ENCODE measurements around the gene WWP2.
A peak's percentile ranks its signal among the peaks of the same experiment; 100 is the strongest.
"Not testable (repeated sequence)": the region's sequence is repeated elsewhere in the genome, so short reads cannot be mapped to it uniquely, and the experiment has no call there.

WWP2 gene

GRCh38 chr16:69798466-69798865, 36.3 kb downstream of the WWP2 start:
- Mint-ChIP-seq H3K27me3 (no peaks in the 10 kb centered on the region), H3K36me3 (ENCODE audit: low read depth) (peaks cover 7% of the 10 kb centered on the region), H3K4me3 (no peak overlapping the region), H3K27ac (no peak overlapping the region), H3K4me1 (no peaks in the 10 kb centered on the region), H3K9me3 (no peaks in the 10 kb centered on the region)
- ATAC-seq (no peak), DNase-seq (no peak)

DNA sequence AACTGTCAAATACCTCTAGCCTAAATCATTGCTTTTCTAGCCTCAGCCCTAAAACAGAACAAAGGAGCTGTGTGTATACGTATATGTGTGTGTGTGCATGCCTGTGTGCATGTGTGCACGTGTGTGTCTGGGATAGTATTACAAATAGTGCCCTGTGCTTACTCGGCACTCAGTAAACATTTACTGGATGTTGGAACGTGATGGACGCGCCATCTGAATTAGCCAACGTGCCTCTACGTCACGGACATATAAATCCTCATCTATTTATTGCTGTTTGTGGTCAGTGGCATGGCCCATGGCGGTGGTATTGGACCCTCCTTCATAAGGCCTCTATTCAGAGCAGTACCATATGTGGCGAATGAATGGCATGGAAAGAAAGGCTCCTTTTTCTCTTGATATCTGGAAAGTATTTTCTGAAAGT, 37.5 kb downstream of the WWP2 start:
- peaks cover 7% of the 10 kb centered on the region for H3K36me3 Mint-ChIP-seq (ENCODE audit: low read depth)

GRCh38 chr16:69804297-69804696, 42.2 kb downstream of the WWP2 start:
- H3K27ac Mint-ChIP-seq: no peak overlapping the region
- DNase-seq (no peak), ATAC-seq (no peak)
- peaks cover 5% of the 10 kb centered on the region for H3K36me3 Mint-ChIP-seq (ENCODE audit: low read depth)
- H3K4me1 Mint-ChIP-seq: no peaks in the 10 kb centered on the region
- H3K4me3 Mint-ChIP-seq: no peak overlapping the region
- no peaks in the 10 kb centered on the region for H3K27me3 Mint-ChIP-seq
- H3K9me3 Mint-ChIP-seq: no peaks in the 10 kb centered on the region

More for the DNA sequence above, 37.5 kb downstream of the WWP2 start:
- Mint-ChIP-seq H3K4me3 (no peak overlapping the region), H3K4me1 (no peaks in the 10 kb centered on the region), H3K27ac (no peak overlapping the region), H3K9me3 (no peaks in the 10 kb centered on the region), H3K27me3 (no peaks in the 10 kb centered on the region)
- DNase-seq: no peak
- ATAC-seq: no peak

GRCh38 chr16:69806776-69807175, 44.6 kb downstream of the WWP2 start:
- not testable (repeated sequence) for H3K27me3 Mint-ChIP-seq; ATAC-seq; DNase-seq; H3K9me3 Mint-ChIP-seq; H3K36me3 Mint-ChIP-seq (ENCODE audit: low read depth); H3K4me3 Mint-ChIP-seq; H3K4me1 Mint-ChIP-seq; H3K27ac Mint-ChIP-seq

DNA sequence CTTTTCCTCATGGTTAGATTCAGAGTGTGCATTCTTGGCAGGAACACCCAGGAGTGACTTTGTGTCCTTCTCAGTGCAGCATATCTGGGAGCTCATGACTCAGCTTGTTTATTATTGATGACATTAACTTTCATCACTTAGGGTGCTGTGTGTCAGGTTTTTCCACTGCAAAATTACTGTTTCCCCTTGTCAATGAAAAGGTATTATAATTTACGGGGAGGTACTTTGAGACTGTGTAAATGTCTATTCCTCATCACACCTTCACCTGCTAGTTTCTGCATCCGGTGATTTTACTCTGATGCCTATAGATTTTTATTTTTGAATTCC, 50.5 kb downstream of the WWP2 start:
- no peak overlapping the region for H3K27ac Mint-ChIP-seq
- no peaks in the 10 kb centered on the region for H3K9me3 Mint-ChIP-seq
- H3K4me3 Mint-ChIP-seq: no peak overlapping the region
- H3K36me3 Mint-ChIP-seq (ENCODE audit: low read depth): peaks cover 17% of the 10 kb centered on the region
- no peaks in the 10 kb centered on the region for H3K4me1 Mint-ChIP-seq
- ATAC-seq (no peak), DNase-seq (no peak)
- H3K27me3 Mint-ChIP-seq: no peaks in the 10 kb centered on the region

DNA sequence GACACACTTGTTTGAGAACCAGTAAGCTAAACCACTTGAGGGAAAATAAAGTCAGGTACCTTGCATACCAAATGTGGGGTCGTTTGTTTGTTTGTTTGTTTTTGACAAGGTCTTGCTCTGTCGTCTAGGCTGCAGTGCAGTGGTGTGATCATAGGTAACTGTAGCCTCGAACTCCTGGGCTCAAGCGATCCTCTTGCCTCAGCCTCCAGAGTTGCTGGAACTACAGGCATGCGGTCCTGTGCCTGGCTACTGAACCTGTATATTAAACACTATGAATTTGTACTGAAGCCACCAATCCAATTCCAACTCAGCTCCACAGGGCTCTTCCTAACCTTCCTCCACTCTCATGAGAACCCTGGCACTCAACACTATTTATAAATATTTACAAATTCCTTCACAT, 51.9 kb downstream of the WWP2 start:
- ATAC-seq (no peak), DNase-seq (no peak)
- Mint-ChIP-seq H3K4me3 (no peak overlapping the region), H3K9me3 (no peaks in the 10 kb centered on the region), H3K36me3 (ENCODE audit: low read depth) (peaks cover 27% of the 10 kb centered on the region), H3K27ac (no peak overlapping the region), H3K4me1 (no peaks in the 10 kb centered on the region), H3K27me3 (no peaks in the 10 kb centered on the region)

- Mint-ChIP-seq H3K27ac (no peak overlapping the region), H3K4me3 (no peak overlapping the region), H3K27me3 (no peaks in the 10 kb centered on the region), H3K9me3 (no peaks in the 10 kb centered on the region), H3K4me1 (no peaks in the 10 kb centered on the region), H3K36me3 (ENCODE audit: low read depth) (peaks cover 26% of the 10 kb centered on the region)
- ATAC-seq (no peak), DNase-seq (no peak)
Observed at GRCh38 chr16:69814561-69814960, 52.4 kb downstream of the WWP2 start.

GRCh38 chr16:69815216-69815883, 53.2 kb downstream of the WWP2 start:
- H3K36me3 Mint-ChIP-seq (ENCODE audit: low read depth): peaks cover 22% of the 10 kb centered on the region
- H3K27ac Mint-ChIP-seq, DNase-seq, H3K4me1 Mint-ChIP-seq, H3K9me3 Mint-ChIP-seq, ATAC-seq, H3K27me3 Mint-ChIP-seq, H3K4me3 Mint-ChIP-seq: not testable (repeated sequence)

DNA sequence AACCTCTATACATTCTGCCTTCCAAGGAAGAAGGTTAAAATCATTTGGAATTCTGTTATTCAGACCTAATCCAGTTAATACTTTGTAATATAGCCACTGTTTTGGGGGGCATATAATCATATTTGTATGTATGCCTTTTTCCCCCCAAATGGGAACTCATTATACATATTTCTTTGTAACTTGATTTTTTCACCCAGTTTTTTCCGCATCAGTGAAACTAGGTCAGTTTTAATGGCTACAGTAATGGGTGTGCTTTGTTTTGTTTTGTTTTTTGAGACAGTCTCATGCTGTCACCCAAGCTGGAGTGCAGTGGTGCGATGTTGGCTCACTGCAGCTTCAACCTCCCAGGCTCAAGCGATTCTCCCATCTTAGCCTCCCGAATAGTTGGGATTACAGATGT, 54.9 kb downstream of the WWP2 start:
- H3K36me3 Mint-ChIP-seq (ENCODE audit: low read depth): peaks cover 22% of the 10 kb centered on the region
- no peak overlapping the region for H3K27ac Mint-ChIP-seq
- no peak overlapping the region for H3K4me3 Mint-ChIP-seq
- no peaks in the 10 kb centered on the region for H3K27me3 Mint-ChIP-seq
- no peaks in the 10 kb centered on the region for H3K4me1 Mint-ChIP-seq
- H3K9me3 Mint-ChIP-seq: no peaks in the 10 kb centered on the region
- ATAC-seq (no peak), DNase-seq (no peak)

DNA sequence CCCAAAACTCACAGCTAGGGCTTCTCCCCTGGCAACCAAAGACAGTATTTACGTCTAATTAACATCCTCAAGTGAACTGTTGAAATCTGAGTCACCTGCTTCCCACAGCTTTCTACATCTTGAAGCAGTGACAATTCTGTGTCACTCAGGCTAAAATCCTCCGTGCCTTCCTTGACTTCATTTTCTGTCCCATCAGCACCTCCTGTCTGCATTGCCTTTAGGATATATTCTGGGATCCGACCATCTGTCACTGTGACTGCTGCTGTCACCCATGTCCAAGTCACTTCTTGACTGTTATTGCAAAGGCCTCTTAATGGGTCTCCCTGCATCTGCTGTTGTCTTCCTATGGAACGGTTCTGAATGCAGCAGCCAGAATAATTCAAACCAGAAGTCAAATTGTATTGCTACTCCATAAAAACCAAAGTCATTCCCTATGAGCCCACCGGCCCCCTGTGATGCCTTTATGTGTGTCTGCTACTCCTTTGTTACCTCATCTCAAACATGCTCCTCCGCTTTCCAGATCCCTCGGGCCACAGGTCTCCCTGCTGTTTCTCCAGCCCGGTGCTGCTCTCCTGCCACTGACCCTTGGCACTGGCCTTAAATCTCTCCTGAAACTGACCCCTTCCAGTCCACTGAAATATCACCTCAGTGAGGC, 56.9 kb downstream of the WWP2 start:
- Mint-ChIP-seq H3K27me3 (no peaks in the 10 kb centered on the region), H3K36me3 (ENCODE audit: low read depth) (peaks cover 20% of the 10 kb centered on the region), H3K4me3 (no peak overlapping the region), H3K4me1 (peaks cover 1% of the 10 kb centered on the region), H3K9me3 (no peaks in the 10 kb centered on the region), H3K27ac (no peak overlapping the region)
- ATAC-seq: no peak
- no peak for DNase-seq

DNA sequence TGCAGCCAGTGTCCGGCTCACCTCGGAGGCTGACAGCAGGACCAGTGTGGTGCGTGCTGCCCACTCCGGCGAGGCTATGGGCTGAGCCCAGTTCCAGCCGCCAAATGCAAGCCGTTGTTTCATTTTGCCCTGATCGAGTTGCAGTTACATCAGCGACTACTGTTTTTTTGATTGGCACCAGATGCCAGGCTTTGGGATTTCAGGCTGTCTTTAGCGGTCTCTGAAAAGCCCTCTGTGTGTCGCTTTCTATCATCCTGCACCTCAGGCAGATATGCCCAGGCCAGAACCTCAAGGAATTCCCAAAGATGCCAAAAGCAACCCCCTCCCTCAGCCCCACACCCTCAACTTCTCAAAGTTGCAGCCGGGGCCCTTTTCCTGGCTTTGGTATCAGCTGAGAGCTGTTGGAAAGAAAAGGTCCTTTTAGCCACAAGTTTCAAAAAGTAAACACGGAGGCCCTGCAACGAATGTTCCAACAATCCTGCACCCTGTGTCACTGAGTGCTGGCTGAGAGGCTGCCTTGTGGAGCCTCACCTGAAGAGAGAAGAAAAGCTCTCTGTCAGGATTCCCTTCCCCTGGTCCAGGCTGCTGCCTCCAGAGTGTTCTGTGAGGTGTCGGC, 58.9 kb downstream of the WWP2 start:
- no peak overlapping the region for H3K4me3 Mint-ChIP-seq

DNA sequence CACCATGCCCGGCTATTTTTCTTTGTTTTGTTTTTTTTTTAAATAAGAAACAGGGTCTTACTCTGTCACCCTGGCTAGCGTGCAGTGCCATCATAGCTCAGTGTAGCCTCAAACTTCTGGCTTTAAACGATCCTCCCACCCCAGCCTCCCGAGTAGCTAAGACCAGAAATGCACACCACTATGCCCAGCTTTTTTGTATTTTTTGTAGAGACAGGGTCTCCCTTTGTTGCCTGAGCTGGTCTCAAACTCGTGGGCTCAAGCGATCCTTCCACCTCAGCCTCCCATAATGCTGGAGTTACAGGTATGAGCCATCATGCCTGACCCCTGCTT, 59.7 kb downstream of the WWP2 start:
- H3K4me1 Mint-ChIP-seq: peaks cover 3% of the 10 kb centered on the region
- H3K9me3 Mint-ChIP-seq: no peaks in the 10 kb centered on the region
- no peak overlapping the region for H3K27ac Mint-ChIP-seq
- DNase-seq (no peak), ATAC-seq (no peak)
- no peaks in the 10 kb centered on the region for H3K27me3 Mint-ChIP-seq
- H3K4me3 Mint-ChIP-seq: no peak overlapping the region
- H3K36me3 Mint-ChIP-seq (ENCODE audit: low read depth): peaks cover 13% of the 10 kb centered on the region

More for the DNA sequence above, 58.9 kb downstream of the WWP2 start:
- DNase-seq (no peak), ATAC-seq (no peak)
- H3K27me3 Mint-ChIP-seq: no peaks in the 10 kb centered on the region
- H3K9me3 Mint-ChIP-seq: no peaks in the 10 kb centered on the region
- H3K36me3 Mint-ChIP-seq (ENCODE audit: low read depth): peaks cover 13% of the 10 kb centered on the region
- H3K27ac Mint-ChIP-seq: no peak overlapping the region
- H3K4me1 Mint-ChIP-seq: peaks cover 3% of the 10 kb centered on the region

DNA sequence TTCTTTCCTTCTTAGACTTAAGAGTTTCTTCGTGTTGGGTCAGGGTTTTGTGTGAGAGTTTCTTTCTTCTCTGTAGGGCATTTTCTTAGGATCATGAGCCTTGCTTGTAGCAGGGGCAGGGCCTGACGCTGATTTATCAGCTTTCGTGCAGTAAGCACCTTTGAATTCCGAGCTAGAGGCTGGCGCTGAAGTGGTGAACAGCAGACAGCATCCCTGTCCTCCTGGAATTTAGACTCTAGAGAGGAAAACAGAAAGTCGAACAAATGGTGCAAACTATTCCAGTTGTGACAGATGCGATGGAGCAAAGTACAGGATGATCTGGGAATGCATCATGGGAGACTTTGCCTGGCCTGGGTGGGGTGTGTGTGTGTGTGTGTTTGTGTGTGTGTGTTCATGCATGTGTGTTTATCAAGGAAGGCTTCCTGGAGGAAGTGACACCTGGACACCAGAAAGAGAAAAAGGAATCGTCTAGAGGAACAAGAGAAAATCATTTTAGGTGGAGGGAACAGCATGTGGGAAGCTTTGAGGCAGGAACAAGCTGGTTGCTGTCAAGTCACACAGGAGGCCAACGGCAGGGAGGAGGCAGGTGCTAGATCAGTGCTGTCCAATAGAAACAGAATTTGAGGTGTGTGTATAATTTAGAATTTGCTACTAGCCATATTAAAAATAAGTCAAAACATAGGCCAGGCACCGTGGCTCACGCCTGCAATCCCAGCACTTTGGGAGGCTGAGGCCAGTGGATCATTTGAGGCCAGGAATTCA, 60.2 kb downstream of the WWP2 start:
- DNase-seq (no peak), ATAC-seq (no peak)
- H3K27ac Mint-ChIP-seq: no peak overlapping the region
- H3K27me3 Mint-ChIP-seq: no peaks in the 10 kb centered on the region
- no peak overlapping the region for H3K4me3 Mint-ChIP-seq
- no peaks in the 10 kb centered on the region for H3K9me3 Mint-ChIP-seq
- peaks cover 13% of the 10 kb centered on the region for H3K36me3 Mint-ChIP-seq (ENCODE audit: low read depth)
- peaks cover 3% of the 10 kb centered on the region for H3K4me1 Mint-ChIP-seq

DNA sequence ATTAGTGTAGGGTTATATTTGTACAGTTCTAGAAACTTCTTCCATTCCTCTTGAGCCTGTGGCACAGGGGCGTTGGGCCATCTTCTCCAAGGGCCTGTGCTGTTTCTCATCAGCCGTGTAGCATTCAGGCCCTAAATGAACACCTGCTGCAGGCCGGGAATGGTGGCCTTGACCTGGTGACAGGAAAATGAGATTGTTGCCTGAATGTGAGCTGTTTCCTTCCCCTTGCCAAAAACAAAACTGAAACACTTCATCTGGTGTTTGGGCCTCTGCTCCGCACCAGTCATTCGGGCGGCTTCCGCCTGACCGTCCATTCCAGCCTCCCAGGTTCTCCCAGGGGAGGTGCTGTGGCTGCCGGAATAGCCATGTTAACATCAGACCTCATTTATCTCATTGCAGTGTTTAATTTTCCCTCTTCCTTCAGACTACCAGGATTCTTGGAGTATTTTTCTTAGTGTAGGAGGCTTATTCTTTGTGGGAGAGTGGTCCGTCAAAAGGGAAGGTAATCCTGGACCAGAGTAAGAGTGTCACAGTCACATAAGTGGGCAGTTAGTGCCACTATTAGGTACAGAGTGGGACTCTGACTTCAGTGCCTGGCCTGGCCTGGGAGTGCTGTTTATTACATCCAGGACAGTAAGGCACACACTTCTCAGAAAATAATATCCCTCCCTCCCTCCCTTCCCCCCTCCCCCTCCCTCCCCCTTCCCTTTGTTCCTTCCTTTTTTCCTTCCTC, 61.9 kb downstream of the WWP2 start:
- H3K9me3 Mint-ChIP-seq: no peaks in the 10 kb centered on the region
- ATAC-seq: no peak
- peak overlapping the region; percentile 24 for H3K27ac Mint-ChIP-seq
- H3K36me3 Mint-ChIP-seq (ENCODE audit: low read depth): peaks cover 3% of the 10 kb centered on the region
- no peaks in the 10 kb centered on the region for H3K27me3 Mint-ChIP-seq
- H3K4me3 Mint-ChIP-seq: peak overlapping the region; percentile 5
- DNase-seq: no peak
- peaks cover 3% of the 10 kb centered on the region for H3K4me1 Mint-ChIP-seq

Data from activated naive CD8-positive, alpha-beta T cell treated with anti-CD3 and anti-CD28 coated beads, Interleukin-2, amount 50 U/mL, for 24 hours (primary cell).